GM19397 (cell line): Measurements from ENCODE around the gene BABAM2.
"Not testable (repeated sequence)": the region's sequence is repeated elsewhere in the genome, so short reads cannot be mapped to it uniquely, and the experiment has no call there.

Source experiments
- ATAC-seq: cut with Tn5 transposase; IDR thresholded peaks from one replicate; pipeline ENCODE4 v1.9.1; 2021; ENCODE audit warnings: mild to moderate bottlenecking, moderate library complexity; ENCODE audit not compliant: unreplicated experiment

BABAM2 gene

GRCh38 chr2:28320009-28320365 is 429.5 kb downstream of the BABAM2 start:
- no peak for ATAC-seq

- ATAC-seq = no peak
Observed at GRCh38 chr2:28320371-28320770, 429.8 kb downstream of the BABAM2 start.

GRCh38 chr2:28321426-28321825 is 430.9 kb downstream of the BABAM2 start:
- no peak for ATAC-seq

- no peak for ATAC-seq
Observed at GRCh38 chr2:28322051-28322450, 431.5 kb downstream of the BABAM2 start.

- no peak for ATAC-seq
Observed at GRCh38 chr2:28322456-28322855, 431.9 kb downstream of the BABAM2 start.

DNA sequence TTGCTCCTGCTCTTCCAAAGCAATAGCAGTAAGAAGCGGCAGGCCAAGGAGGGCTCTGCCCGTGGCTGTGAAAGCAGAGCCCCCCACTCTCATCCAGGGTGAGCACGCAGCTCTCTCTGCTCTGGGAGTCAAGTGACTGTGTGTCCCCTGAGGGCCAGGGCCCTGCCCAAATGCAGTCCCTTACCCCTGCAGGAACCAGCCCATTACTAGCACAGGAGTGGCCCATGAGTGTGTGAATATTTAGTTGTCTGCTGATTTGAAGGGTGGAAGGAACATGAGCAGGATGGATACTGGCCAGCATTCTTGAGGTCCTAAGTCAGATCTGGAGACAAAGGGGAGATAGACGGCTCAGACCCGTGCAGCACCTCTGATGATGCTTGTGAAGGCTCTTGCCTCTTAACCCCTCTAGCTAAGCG is 432.5 kb downstream of the BABAM2 start:
- ATAC-seq = no peak

DNA sequence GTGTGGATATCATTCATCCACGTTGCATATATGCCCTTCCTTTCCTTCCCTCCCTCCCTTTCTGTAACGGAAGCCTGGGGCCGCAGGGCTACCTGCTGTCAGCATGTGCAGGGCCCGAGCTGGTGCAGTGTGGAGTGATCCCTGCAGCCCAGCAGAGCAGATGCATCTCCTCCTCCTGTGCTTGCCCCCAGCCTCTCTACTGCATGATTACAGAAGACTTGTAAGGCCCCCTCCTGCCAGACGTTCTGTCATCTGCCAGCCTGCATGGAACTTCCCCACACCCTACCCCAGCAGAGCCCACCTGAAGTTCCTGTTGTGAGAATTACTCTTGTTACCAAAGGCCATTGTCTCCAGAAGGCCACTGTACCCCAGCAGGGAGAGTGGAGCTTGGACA is 434.6 kb downstream of the BABAM2 start:
- ATAC-seq = no peak

DNA sequence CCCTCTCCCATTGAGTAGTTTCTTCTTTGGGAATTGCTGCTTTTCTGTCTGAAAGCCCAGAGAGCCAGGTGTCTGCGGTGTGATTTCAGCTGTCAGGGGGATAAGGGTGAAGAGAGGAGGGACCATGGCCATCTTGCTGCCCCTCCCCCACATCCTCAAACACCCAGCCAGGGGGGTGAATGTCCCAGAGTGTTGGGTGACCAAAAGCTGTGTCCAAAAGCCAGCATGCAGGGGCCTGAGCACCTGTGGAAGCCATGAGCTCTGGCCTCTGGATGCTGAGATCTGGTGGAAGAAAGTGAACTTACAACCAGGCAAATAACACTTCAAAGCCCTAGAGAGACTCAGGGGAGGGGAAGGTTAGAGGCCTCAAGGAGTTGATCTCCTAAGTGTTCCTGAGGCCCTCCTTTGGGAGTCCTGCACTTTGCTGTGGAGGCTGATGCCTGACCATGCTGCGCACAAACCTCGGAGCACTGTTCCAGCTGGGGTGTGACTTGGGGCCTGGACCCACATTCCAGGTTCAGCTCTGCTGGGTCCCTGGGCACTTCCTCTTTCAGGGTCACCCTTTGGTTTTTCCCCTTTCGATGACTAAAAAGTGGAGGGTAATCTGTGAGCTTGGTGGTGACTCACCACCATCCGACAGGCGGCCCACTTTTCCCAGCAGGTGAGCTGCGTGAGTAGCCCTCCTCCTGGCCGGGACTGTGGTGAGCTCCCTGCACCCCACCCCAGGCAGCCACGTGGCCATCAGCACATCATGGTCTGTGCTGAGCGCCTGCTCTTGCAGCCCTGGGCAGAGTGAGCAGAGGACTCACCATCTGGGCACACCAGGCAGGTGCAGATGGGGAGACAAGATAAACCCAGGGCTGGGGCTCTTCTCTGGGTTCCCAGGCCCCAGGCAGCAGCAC is 435.3 kb downstream of the BABAM2 start:
- ATAC-seq = no peak

GRCh38 chr2:28326469-28326805 is 435.9 kb downstream of the BABAM2 start:
- no peak for ATAC-seq

GRCh38 chr2:28326881-28327505 is 436.5 kb downstream of the BABAM2 start:
- ATAC-seq = no peak

GRCh38 chr2:28327581-28327955 is 437.0 kb downstream of the BABAM2 start:
- no peak for ATAC-seq

GRCh38 chr2:28327956-28328922 is 437.7 kb downstream of the BABAM2 start:
- no peak for ATAC-seq

GRCh38 chr2:28329184-28329583 is 438.7 kb downstream of the BABAM2 start:
- ATAC-seq = no peak

DNA sequence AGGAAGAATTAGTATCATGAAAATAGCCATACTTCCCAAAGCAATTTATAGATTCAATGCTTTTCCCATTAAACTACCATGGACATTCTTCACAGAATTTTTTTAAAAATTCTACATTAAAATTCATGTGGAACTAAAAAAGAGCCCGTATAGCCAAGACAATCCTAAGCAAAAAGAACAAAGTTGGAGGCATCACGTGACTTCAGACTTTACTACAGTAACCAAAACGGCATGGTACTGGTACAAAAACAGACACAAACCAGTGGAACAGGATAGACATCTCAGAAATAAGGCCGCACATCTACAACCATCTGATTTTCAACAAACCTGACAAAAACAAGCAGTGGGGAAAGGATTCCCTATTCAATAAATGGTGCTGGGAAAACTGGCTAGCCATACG is 440.2 kb downstream of the BABAM2 start:
- ATAC-seq = not testable (repeated sequence)

DNA sequence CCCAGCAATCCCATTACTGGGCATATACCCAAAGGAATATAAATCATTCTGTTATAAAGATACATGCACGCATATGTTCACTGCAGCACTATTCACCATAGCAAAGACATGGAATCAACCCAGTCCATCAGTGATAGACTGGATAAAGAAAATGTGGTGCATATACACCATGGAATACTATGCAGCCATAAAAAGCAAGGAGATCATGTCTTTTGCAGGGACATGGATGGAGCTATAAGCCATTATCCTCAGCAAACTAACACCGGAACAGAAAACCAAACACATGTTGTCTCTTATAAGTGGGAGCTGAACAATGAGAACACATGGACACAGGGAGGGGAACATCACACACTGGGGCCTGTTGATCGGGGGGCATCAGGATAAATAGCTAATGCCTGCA is 441.3 kb downstream of the BABAM2 start:
- ATAC-seq = not testable (repeated sequence)

GRCh38 chr2:28332696-28333095 is 442.2 kb downstream of the BABAM2 start:
- no peak for ATAC-seq

DNA sequence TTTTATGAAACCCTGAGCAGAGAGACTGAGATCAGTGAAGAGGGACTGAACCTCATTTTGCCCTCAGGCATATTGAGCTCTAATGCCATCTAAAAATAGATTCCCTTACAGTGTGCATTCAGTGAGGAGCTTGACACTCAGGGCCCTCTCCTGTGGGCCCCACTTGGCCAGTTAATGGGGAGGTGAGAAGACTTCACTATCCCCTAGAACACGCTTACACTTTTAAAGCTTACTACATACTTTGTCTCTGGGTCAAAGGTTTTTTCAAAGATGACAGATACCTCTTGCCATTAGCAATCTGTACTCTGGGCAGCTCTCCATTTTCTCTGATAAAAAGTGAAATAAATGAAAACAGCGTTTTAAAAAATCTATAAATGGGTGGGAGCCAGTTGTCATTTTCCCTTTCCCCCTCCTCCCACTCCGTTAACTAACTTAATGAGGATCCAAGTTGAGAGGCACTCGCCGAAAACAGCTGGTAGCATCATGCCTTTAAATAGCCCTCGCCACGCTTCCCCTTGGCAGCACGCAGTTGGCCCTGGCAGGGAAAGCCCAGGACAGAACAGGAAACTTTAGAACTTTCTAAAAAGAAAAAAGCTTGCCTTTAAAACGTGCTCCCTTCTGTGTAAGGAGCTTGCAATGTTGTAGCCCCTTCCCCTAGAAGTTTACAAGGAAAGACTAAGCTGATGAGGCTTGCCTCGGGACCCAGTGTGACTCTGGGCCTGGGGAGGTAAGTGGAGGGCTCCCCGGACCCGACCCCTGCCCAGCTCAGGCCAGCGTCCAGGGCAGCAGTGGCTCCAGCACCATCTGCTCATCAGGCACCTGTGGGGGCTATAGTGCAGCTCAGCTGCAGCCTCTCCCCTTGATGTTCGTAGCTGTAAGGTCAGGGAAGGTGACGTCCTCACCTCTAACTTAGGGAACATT is 443.3 kb downstream of the BABAM2 start:
- ATAC-seq = no peak

GRCh38 chr2:28334527-28334894 is 444.0 kb downstream of the BABAM2 start:
- ATAC-seq = no peak

DNA sequence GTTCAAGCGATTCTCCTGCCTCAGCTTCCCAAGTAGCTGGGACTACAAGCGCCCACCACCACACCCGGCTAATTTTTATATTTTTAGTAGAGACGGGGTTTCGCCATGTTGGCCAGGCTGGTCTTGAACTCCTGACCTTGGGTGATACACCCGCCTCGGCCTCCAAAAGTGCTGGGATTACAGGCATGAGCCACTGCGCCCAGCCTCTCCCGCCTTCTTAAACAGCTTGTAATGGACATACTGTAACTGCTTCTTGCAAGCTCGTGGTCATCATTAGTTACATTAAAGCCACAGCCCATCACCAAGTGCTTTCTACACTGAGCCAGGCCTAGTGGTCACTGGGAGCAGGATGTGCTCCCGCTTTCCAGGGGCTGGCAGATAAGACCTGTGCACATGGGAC is 444.7 kb downstream of the BABAM2 start:
- not testable (repeated sequence) for ATAC-seq

DNA sequence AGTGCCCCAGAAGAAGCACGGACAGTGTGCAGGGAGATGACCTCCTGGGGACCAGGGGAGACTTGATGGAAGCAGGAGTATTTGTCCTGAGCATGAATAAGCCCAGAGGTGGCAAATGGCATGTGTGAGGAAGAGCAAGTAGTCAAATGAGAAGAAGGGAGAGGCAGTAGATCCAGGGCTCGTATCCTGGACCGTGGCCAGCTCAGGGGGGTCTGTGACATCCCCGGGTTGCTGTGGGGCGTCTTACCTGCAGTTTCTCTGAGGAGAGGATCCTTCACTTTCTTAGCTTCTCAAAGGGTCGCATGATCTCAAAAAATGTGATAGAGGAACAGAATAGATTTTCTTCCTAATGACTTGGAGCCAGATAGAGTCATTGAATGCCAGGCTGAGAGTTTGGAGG is 445.1 kb downstream of the BABAM2 start:
- no peak for ATAC-seq
